Measurements from ENCODE around the gene ITPK1. TPM values are rescaled to one million over a fixed set of nuclear protein-coding genes. Genes with fewer than 3 reads are reported as not detected.

Gene ITPK1
- total RNA-seq, 1 experiment from 2014 or later, result 66.2 TPM

DNA sequence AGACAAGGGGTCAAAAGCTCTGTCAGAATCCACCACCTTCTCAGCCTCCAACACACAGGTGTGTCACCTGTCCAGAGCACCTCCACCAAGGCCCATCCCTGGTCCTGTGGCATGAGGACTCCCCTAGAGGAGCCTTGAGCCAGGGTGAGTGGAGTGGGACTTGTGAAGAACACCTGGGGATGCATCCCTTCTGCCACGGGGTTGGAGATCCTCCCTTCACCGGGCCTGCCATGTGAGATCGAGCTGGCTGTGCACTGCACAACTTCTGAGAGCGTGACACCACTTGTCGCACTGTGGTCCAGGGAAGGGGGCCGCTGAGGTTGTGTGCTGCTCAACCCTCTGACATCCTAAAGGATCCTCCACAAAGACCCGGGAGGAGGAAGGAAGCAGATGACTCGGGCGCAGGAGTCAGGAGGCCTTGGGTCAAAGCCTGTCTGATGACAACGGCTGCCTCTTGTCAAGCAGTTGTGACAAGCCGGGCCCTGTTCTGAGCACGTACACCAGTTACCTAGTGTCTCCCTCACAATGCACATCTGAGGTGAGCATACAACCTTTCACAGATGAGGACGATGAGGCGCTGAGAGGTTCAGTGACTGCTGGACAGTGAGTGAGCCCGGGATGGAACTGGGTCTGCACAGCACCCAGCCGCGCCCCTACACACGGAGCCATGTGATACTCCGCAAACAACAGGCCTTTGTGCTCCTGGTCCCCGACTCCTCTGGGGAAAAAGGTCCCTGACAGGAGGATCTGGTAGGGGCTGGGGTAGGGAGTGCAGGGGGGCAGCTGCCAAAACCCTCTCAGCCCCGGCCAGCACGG is 157.1 kb downstream of the ITPK1 start:
- no peak overlapping the region for H2AFZ ChIP-seq (ENCODE audit: low read length)
- no peaks in the 10 kb centered on the region for H3F3A ChIP-seq (ENCODE audit: low read length, unreplicated experiment)
- BruUV-seq (replicated peaks), result no TSS peak
- no peak overlapping the region for H3K4me3 ChIP-seq (ENCODE audit: low read length)
- TF ChIP-seq, protein P1, sequence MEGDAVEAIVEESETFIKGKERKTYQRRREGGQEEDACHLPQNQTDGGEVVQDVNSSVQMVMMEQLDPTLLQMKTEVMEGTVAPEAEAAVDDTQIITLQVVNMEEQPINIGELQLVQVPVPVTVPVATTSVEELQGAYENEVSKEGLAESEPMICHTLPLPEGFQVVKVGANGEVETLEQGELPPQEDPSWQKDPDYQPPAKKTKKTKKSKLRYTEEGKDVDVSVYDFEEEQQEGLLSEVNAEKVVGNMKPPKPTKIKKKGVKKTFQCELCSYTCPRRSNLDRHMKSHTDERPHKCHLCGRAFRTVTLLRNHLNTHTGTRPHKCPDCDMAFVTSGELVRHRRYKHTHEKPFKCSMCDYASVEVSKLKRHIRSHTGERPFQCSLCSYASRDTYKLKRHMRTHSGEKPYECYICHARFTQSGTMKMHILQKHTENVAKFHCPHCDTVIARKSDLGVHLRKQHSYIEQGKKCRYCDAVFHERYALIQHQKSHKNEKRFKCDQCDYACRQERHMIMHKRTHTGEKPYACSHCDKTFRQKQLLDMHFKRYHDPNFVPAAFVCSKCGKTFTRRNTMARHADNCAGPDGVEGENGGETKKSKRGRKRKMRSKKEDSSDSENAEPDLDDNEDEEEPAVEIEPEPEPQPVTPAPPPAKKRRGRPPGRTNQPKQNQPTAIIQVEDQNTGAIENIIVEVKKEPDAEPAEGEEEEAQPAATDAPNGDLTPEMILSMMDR (conservative IDR thresholded peaks at IDR 0.05; ENCODE audit: low read depth, low read length), result no peak
- no peak for TF ChIP-seq EZH2phosphoT487 (IDR thresholded peaks at IDR 0.05; ENCODE audit: borderline replicate concordance, low read length)
- no peak for TF ChIP-seq EZH2 (IDR thresholded peaks at IDR 0.05; ENCODE audit: low read length, unreplicated experiment)
- no peaks in the 10 kb centered on the region for H3K79me2 ChIP-seq (ENCODE audit: low read length)
- DNase-seq, result no peak
- no peaks in the 10 kb centered on the region for H3K9me2 ChIP-seq (replicated peaks; ENCODE audit: low read length)
- H3K27me3 ChIP-seq (ENCODE audit: low read length), result no peaks in the 10 kb centered on the region
- no peak overlapping the region for H3K4me2 ChIP-seq (ENCODE audit: low read length)
- no peaks in the 10 kb centered on the region for H4K20me1 ChIP-seq (ENCODE audit: low read length)
- intact Hi-C loops (cut with micrococcal nuclease), result no loop called here
- ChIA-PET POLR2A (ENCODE audit: unreplicated experiment) (no interaction called here), CTCF (no interaction called here)
- no peaks in the 10 kb centered on the region for H3K9me3 ChIP-seq (ENCODE audit: low read length)
- no peak overlapping the region for H3K9ac ChIP-seq (ENCODE audit: low read length)
- H3K27ac ChIP-seq (ENCODE audit: low read length), result no peak overlapping the region
- no peak for ATAC-seq
- peaks cover 16% of the 10 kb centered on the region for H3K4me1 ChIP-seq (ENCODE audit: insufficient read depth, low read length)
- H3K36me3 ChIP-seq (ENCODE audit: low read depth, low read length), result no peaks in the 10 kb centered on the region; the same call in 1 of the 2 replicates

DNA sequence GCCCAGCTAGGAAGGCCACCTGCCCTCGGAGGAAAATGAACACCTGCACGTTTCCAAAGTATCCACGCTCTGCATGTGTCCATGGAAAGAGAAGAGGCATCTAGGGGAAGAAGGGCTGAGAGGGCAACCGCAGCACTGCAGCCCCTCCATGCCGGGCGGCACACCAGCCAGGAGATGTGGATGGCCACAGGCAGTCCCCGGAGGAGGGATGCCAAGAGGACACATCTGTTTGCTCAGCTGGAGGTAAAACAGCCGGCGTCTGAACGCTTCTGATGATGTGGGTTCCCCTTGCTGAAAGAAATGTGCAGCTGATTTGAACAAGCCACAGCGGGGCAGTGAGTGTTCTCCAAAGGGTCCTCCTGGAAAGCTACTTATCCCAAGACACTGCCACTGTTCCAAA is 158.8 kb downstream of the ITPK1 start:
- Histone ChIP-seq H3K36me3 (ENCODE audit: low read depth, low read length) (no peaks in the 10 kb centered on the region; the same call in 1 of the 2 replicates), H3K9me3 (ENCODE audit: low read length) (no peaks in the 10 kb centered on the region), H3K9ac (ENCODE audit: low read length) (no peak overlapping the region), H3K27ac (ENCODE audit: low read length) (no peak overlapping the region), H3K4me2 (ENCODE audit: low read length) (no peak overlapping the region), H3K4me3 (ENCODE audit: low read length) (no peak overlapping the region), H3K4me1 (ENCODE audit: insufficient read depth, low read length) (peaks cover 16% of the 10 kb centered on the region), H3F3A (ENCODE audit: low read length, unreplicated experiment) (no peaks in the 10 kb centered on the region), H2AFZ (ENCODE audit: low read length) (no peak overlapping the region), H3K9me2 (replicated peaks; ENCODE audit: low read length) (no peaks in the 10 kb centered on the region), H3K79me2 (ENCODE audit: low read length) (no peaks in the 10 kb centered on the region), H3K27me3 (ENCODE audit: low read length) (no peaks in the 10 kb centered on the region), H4K20me1 (ENCODE audit: low read length) (no peaks in the 10 kb centered on the region)
- no peak for ATAC-seq
- ChIA-PET POLR2A (ENCODE audit: unreplicated experiment) (no interaction called here), CTCF (no interaction called here)
- BruUV-seq (replicated peaks), result no TSS peak
- intact Hi-C loops (cut with micrococcal nuclease), result no loop called here
- no peak for DNase-seq
- TF ChIP-seq EZH2phosphoT487 (IDR thresholded peaks at IDR 0.05; ENCODE audit: borderline replicate concordance, low read length) (no peak), EZH2 (IDR thresholded peaks at IDR 0.05; ENCODE audit: low read length, unreplicated experiment) (no peak)
- TF ChIP-seq, protein P1 (conservative IDR thresholded peaks at IDR 0.05; ENCODE audit: low read depth, low read length), result no peak

DNA sequence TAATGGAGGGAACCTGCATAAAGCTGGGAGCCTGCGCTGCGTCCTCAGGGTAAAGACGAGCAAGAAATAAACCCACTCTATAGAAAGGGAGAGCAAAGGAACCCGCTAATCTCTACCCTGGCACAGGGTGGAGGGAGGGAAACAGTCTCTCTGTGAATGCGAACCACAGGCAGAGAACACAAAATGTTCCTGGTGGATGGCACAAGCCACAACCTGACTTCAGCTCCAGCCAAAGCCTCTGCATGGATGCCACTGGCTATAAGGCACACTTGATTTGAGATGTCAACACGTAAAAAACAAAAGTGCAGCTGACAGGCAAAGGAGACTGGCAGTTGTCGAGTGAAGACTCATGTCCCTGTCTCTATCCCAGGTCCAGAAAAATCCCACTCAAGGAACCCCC is 160.3 kb downstream of the ITPK1 start:
- no peak overlapping the region for H3K27ac ChIP-seq (ENCODE audit: low read length)
- intact Hi-C loops (cut with micrococcal nuclease), result no loop called here
- no peaks in the 10 kb centered on the region for H3F3A ChIP-seq (ENCODE audit: low read length, unreplicated experiment)
- ChIA-PET POLR2A (ENCODE audit: unreplicated experiment) (no interaction called here), CTCF (no interaction called here)
- ATAC-seq (no peak), DNase-seq (no peak)
- no peaks in the 10 kb centered on the region for H3K9me2 ChIP-seq (replicated peaks; ENCODE audit: low read length)
- H4K20me1 ChIP-seq (ENCODE audit: low read length), result no peaks in the 10 kb centered on the region
- BruUV-seq (replicated peaks), result no TSS peak
- H3K9ac ChIP-seq (ENCODE audit: low read length), result no peak overlapping the region
- H3K79me2 ChIP-seq (ENCODE audit: low read length), result no peaks in the 10 kb centered on the region
- peaks cover 4% of the 10 kb centered on the region; the same call in 1 of the 2 replicates for H3K36me3 ChIP-seq (ENCODE audit: low read depth, low read length)
- H3K4me3 ChIP-seq (ENCODE audit: low read length), result no peak overlapping the region
- peaks cover 1% of the 10 kb centered on the region; the same call in 1 of the 2 replicates for H3K4me1 ChIP-seq (ENCODE audit: insufficient read depth, low read length)
- H3K4me2 ChIP-seq (ENCODE audit: low read length), result no peak overlapping the region
- no peaks in the 10 kb centered on the region for H3K27me3 ChIP-seq (ENCODE audit: low read length)
- TF ChIP-seq EZH2phosphoT487 (IDR thresholded peaks at IDR 0.05; ENCODE audit: borderline replicate concordance, low read length), result no peak
- TF ChIP-seq, protein P1 (conservative IDR thresholded peaks at IDR 0.05; ENCODE audit: low read depth, low read length), result no peak
- TF ChIP-seq EZH2 (IDR thresholded peaks at IDR 0.05; ENCODE audit: low read length, unreplicated experiment), result no peak
- H3K9me3 ChIP-seq (ENCODE audit: low read length), result no peaks in the 10 kb centered on the region
- H2AFZ ChIP-seq (ENCODE audit: low read length), result no peak overlapping the region

All from PC-3 (cell line).